Measurements from ENCODE around the gene DCAF6.
A peak's percentile ranks its signal among the peaks of the same experiment; 100 is the strongest.

- TF ChIP-seq POLR2A (IDR thresholded peaks at IDR 0.05): no peak
- TF ChIP-seq CTCF (IDR thresholded peaks at IDR 0.05): peak; percentile 46 to 78 (median 60)
- no peak for TF ChIP-seq POLR2AphosphoS5 (IDR thresholded peaks at IDR 0.05; ENCODE audit: insufficient read depth in 1 of 2, low read depth in 1 of 2)
Observed at GRCh38 chr1:168084396-168085231, 148.1 kb downstream of the DCAF6 start.

Measured in vagina (tissue), 2 donors.